SK-N-MC (cell line): ENCODE measurements around the gene MBOAT2.

ENCODE experiments used
- EZH2 ChIP-seq: fragments of 200-600 bp; sonication (generic); IDR thresholded peaks from one replicate; pipeline ENCODE4 v1.6.1; 2017; ENCODE audit warnings: antibody characterized with exemption
- FOXP2 ChIP-seq: optimal IDR thresholded peaks from 2 replicates; pipeline ENCODE3; 2011; ENCODE audit warnings: mild to moderate bottlenecking, moderate library complexity; ENCODE audit not compliant: insufficient read depth; ENCODE audit errors: extremely low read length, control extremely low read depth
- POLR2AphosphoS5 ChIP-seq: IDR thresholded peaks from 2 replicates; pipeline ENCODE4 v1.6.1; 2012; ENCODE audit warnings: mild to moderate bottlenecking, low read depth, low read length, borderline replicate concordance

DNA sequence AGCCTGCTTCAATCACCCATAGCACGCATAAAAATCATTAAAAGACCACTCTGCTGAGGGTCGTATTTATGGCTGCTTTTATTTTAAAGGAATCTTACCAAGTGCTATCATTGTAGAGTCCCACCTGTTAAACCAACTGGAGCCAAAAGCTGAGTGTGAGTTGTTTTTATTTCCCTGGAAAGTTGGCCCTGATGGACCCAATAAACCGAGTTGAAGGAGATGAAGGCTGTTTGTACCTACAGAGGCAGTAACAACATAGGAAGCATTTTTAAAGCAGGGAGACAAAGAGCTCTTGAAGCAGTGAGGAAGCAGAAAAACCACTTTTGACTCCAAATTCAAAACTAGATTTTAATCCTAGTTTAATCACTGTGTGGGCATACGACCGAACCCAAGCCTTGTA, 6.4 kb downstream of the MBOAT2 start:
- TF ChIP-seq POLR2AphosphoS5 (no peak), EZH2 (no peak), FOXP2 (no peak)
